OCI-LY7 (cell line): ENCODE measurements around the gene TXK.

Source experiments
- CTCF ChIP-seq: fragments of 200-600 bp; sonication (generic); conservative IDR thresholded peaks from 2 replicates; pipeline ENCODE4 v1.5.1; 2014; ENCODE audit warnings: mild to moderate bottlenecking, antibody characterized with exemption, low read length, moderate library complexity, mixed read lengths
- EZH2phosphoT487 ChIP-seq: fragments of 200-600 bp; sonication (generic); IDR thresholded peaks from 2 replicates; pipeline ENCODE4 v1.6.1; 2018; ENCODE audit warnings: low read depth, borderline replicate concordance, mild to moderate bottlenecking, mixed run types, antibody characterized with exemption, low read length, moderate library complexity, mixed read lengths

GRCh38 chr4:48118081-48118480, 16.0 kb downstream of the TXK start:
- TF ChIP-seq CTCF (no peak), EZH2phosphoT487 (no peak)
